ENCODE measurements around the gene SLC30A5.
"Not testable (repeated sequence)": the region's sequence is repeated elsewhere in the genome, so short reads cannot be mapped to it uniquely, and the experiment has no call there.

The SLC30A5 gene

DNA sequence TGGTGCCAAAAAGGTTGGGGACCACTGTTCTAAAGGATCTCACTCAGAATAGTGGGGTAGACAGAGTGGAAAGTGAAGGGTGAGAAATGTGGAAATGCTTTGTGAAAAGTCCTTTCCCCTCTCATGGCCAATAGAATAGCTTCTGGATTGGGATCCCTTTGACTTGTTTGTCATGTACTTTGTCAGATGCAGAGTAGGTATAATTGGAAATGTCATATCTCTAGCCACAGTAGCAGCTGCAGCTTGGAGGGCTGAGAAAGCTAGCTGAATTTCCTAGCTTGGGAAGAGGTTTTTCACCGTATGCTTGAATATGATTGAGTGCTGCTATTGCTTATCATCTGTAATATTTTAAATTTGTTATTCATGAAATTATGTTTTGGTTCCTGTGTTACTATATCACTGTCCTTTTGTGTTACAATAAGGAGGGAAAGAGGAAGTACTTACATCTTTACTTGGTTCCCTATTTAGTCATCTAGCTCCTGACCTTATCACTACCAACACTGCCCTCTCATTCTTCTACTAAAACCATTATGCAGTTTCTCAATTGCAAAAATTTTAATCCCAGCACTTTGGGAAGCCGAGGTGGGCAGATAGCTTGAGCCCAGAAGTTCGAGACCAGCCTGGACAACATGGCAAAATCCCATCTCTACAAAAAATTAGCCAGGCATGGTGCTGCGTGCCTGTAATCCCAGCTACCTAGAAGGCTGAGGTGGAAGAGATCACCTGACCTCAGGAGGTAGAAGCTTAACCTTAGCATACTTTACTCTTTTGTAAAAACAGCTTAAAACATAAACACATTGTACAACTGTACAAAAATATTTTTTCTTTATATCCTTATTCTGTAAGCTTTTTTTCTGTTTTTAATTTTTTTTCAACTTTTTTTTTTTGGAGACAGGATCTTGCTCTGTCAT, 12.4 kb downstream of the SLC30A5 start:
- no peak for DNase-seq

DNA sequence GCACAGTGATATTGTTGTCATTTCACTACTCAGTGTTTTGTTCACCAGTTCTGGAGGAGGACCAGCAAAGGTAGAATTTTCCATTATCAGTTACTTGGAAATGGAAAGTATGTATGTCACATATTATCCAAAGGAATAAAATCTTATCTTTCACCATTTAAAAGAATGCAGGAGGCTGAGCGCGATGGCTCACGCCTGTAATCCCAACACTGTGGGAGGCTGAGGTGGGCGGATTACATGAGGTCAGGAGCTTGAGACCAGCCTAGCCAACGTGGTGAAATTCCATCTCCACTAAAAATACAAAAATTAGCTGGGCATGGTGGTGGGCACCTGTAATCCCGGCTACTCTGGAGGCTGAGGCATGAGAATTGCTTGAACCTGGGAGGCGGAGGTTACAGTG, 14.6 kb downstream of the SLC30A5 start:
- not testable (repeated sequence) for DNase-seq

DNA sequence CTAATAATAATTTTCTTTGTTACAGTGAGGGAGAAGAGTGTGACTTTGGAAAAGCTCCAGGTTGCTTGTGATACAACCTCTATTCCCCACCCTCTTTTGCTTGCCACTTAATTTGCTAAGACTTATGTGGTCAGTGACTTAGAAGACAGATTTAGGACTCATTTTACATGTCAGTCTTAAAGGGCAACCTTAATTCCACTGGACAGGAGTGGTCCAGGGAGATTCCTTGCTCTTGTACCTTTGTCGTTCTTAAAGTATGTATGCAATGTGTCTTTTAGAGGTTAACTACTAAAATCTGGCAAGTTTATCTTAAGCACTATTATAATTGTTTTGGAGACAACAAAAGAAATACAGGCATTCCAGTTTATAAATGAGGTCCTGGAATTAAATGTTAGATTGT, 20.0 kb downstream of the SLC30A5 start:
- DNase-seq: no peak

DNA sequence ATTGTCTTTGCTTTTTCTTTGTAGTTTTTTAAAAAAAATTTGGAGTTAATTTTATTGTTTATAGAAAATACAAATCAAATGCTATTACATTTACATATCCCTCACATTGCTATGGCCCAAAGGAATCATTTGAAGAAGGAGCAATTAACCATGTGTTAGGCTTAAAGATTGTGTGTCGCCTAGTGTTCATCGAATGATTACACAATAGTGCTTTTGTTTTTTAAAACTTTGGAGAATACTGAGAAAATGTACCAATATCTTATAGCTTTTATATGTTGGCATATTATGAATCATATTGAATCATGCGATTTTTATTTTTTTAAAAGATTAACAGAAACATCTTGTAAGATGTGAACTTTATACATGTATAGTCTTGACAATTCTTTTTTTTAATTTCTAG, 21.7 kb downstream of the SLC30A5 start:
- DNase-seq: no peak

DNA sequence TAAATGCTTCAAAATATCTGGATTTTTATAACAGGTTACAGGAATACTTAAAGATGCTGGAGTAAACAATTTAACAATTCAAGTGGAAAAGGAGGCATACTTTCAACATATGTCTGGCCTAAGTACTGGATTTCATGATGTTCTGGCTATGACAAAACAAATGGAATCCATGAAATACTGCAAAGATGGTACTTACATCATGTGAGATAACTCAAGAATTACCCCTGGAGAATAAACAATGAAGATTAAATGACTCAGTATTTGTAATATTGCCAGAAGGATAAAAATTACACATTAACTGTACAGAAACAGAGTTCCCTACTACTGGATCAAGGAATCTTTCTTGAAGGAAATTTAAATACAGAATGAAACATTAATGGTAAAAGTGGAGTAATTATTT, 35.6 kb downstream of the SLC30A5 start:
- DNase-seq: no peak

DNA sequence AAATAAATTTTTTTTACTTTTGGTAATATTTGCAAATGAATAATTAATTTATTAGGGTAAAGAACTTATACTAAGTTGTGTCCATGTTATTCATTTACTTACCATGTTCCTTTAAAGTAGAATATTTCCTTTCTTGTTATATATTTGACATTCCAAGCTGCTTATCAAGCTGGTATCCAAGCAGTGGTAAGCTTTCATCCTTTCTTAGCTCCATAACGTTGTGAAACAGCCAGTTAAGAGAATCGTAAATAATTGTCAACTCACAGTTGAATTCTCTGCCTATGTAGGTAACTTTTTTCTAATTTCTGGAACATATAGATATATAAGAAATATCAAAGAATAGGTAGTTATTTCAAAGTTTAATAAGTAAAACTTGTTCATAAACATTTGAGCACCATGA, 36.4 kb downstream of the SLC30A5 start:
- DNase-seq: no peak

DNA sequence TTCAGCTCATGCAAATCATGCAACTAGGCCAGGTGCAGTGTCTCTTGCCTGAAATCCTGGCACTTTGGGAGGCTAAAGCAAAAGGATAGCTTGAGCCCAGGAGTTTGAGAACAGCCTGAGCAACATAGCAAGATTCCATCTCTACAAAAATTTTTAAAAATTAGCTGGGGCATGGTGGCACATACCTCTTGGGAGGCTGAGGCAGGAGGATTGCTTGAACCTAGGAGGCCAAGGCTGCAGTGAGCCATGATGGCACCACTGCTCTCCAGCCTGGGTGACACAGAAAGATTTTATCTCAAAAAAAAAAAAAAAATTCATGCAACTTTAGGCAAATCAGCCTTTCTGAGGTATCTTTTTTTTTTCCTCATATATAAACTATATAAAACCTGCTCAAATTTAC, 37.5 kb downstream of the SLC30A5 start:
- no peak for DNase-seq

DNA sequence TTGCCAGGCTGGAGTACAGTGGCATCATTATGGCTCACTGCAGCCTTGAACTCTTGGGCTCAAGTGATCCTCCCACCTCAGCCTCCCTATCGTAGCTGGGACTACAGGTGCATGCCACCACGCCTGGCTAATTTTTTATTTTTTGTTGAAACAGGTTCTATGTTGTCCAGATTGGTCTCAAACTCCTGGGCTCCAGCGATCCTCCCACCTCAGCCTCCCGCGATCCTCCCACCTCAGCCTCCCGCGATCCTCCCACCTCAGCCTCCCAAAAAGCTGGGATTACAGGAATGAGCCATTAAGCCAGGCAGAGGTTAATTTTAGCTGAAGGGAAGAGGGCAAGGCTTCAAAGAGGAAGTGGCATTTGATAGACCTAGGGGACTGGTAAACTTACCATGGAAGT, 40.3 kb downstream of the SLC30A5 start:
- no peak for DNase-seq

DNA sequence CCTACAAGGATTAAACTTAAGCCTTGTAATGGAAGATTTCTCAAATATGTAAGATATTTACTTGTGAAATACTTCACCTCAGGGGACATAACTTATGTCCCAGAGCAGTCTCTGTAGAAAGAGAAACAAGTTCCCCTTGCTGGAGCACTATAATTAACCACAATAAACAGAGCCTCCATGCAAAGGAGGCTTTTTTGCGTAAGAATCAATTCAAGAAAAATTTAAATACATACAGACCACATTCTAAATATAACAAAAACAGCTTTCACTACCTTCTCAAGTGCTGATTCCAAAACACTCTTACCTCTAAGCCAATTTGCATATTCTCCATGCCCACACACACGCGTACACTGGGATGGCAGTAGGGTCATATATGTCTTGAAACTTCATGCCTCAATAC, 42.5 kb downstream of the SLC30A5 start:
- no peak for DNase-seq

DNA sequence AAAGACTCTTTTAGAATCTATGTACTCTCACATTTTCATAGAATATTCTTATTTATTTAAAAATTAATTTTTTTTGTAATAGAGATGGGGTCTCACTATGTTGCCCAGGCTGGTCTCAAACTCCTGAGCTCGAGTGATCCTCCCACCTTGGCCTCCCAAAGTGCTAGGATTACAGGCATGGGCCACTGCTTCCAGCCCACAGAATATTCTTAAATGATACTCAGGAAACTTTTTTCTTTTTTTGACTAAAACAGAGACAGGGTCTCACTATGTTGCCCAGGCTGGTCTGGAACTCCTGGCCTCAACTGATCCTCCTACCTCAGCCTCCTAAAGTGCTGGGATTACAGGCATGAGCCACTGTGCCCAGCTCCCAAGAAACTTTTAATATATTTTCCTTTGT, 43.4 kb downstream of the SLC30A5 start:
- not testable (repeated sequence) for DNase-seq

DNA sequence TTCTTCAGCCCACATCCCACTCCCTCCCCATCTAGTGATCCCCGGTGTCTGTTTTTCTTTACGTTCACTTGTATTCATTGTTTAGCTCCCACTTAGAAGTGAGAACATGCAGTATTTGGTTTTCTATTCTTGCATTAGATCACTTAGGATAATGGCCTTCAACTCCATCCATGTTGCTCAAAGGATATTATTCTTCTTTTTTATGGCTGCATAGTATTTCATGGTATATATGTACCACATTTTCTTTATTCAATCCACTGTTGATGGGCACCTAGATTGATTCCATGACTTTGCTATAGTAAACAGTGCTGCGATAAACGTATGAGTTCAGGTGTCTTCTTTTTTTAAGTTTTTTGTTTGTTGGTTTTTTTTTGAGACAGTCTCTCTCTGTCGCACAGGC, 44.0 kb downstream of the SLC30A5 start:
- no peak for DNase-seq

DNA sequence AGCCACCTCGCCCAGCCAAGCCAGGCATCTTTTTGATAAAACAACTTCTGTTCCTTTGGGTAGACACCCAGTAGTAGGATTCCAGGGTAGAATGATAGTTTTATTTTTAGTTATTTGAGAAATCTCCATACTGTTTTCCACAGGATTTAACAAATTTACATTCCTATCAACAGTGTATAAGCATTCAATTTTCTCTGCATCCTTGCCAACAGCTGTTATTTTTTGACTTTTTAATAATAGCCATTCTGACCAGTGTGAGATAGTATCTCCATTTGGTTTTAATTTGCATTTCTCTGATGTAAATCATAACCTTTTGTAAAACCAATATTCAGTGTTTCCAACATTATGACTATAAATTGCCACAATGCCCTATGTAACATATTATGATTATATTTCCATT, 45.0 kb downstream of the SLC30A5 start:
- DNase-seq: no peak

DNA sequence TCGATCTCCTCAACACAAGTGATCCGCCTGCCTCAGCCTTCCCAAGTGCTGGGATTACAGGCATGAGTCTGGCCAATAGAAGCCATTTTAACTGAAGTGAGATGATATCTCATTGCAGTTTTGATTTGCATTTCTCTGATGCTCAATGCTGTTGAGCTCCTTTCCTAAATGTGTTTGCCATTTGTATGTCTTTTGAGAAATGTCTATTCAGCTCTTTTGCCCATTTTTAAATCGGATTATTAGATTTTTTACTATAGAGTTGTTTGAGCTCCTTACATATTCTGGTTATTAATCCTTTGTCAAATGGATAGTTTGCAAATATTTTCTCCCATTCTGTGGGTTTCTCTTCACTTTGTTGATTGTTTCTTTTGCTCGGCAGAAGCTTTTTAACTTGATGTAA, 46.4 kb downstream of the SLC30A5 start:
- not testable (repeated sequence) for DNase-seq

DNA sequence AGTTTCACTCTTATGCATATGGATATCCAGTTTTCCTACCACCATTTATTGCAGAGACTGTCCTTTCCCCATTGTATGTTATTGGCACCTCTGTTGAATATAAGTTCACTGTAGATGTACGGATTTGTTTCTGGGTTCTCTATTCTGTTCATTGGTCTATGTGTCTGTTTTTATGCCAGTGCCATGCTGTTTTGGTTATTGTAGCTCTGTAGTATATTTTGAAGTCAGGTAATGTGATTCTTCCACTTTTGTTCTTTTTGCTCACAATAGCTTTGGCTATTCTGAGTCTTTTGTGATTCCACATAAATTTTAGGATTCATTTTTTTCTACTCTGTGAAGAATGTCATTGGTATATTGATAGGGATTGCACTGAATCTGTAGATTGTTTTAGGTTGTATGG, 47.0 kb downstream of the SLC30A5 start:
- no peak for DNase-seq

DNA sequence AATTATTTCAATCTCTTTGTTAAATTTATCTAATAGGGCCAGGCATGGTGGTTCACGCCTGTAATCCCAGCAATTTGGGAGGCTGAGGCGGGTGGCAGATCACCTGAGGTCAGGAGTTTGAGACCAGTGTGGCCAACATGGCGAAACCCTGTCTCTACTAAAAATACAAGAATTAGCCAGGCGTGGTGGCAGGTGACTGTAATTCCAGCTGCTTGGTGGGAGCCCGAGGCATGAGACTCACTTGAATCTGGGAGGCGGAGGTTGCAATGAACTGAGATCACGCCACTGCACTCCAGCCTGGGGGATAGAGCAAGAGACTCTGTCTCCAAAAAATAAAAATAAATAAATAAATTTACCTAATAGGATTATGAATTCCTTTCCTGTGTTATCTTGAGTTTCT, 54.8 kb downstream of the SLC30A5 start:
- not testable (repeated sequence) for DNase-seq

DNA sequence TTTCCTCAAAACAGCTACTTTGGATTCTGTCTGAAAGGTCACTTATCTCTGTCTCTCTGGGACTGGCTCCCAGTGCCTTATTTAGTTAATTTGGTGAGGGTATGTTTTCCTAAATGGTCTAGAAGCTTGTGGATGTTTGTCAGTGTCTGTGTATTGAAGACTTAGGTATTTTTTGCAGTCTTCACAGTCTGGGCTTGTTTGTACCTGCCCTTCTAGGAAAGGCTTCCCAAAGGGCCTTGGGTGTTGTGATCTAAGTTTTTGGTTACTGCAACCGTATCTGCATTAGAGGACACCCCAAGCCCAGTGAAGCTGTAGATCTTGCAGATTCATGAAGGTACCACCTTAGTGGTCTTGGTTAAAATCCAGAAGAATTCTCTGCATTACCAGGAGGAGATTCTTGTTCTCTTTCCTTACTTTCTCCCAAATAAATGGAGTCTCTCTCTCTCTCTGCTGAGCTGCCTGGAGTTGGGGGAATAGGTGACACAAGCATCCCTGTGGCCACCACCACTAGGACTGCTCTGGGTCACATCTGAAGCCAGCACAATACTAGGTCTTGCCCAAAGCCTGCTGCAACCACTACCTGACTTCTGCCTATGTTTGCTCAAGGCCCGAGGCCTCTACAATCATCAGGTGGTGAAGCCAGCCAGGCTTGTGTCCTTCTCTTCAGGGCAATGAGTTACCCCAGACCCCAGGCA, 55.3 kb downstream of the SLC30A5 start:
- DNase-seq: no peak

DNA sequence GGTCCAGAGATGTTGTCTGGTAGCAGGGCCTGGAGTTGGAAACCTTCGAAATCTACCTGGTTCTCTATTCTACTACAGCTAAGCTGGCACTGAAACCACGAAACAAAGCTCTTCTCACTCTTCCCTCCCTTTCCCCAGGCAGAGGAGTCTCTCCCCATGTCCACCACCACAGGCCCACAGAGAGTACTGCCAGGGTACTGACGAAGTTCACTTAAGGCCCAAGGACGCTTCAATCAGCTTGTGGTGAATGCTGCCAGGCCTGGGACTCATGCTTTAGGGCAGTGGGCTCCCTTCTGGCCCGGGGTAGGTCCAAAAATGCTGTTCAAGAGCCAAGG, 55.8 kb downstream of the SLC30A5 start:
- DNase-seq: no peak

DNA sequence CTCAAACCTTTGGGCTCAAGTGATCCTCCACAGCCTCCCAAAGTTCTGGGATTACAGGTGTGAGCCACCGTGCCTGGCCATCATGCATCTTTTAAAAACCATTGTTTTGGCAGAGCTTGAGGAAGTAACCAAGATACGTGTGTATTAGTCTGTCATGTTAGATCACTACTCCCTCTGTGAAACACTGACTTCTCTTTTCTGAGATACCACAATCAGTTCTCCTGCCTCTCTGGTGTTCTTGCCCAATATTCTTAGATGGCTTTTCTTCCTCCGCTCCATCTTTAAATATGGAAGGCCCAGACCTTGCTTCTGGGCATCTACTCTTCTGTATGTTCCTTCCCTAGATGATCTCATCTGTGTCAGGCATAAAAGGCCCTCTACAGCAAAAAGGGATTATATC, 58.9 kb downstream of the SLC30A5 start:
- DNase-seq: no peak

DNA sequence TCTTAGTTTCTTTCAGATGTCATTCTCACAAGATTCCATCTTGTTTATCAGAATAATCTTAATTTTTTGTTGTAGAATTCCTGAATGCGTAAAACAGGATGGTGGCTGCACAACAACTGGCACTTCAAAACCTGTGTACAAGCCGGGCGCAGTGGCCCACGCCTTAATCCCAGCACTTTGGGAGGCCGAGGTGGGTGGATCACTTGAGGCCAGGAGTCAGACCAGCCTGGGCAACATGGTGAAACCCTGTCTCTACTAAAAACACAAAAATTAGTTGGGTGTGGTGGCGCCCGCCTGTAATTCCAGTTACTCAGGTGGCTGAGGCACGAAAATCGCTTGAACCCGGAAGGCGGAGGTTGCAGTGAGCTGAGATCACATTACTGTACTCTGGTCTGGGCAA, 62.6 kb downstream of the SLC30A5 start:
- no peak for DNase-seq

DNA sequence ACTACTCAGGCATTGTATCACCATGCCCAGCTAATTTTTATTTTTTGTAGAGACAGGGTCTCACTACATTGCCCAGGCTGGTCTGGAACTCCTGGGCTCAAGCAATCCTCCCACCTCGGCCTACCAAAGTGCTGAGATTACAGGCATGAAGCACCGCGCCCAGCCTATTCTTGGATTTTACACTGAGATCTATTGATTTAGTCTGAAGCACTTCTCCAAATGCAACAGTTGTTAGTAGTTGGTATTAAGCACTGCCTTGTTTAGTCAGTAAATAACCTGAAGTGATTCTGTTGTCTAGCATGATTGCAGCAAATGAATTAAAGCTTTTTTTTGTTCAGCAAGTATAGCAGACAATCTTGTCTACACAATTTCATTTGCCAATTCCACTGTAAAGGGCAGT, 64.2 kb downstream of the SLC30A5 start:
- DNase-seq: no peak

DNA sequence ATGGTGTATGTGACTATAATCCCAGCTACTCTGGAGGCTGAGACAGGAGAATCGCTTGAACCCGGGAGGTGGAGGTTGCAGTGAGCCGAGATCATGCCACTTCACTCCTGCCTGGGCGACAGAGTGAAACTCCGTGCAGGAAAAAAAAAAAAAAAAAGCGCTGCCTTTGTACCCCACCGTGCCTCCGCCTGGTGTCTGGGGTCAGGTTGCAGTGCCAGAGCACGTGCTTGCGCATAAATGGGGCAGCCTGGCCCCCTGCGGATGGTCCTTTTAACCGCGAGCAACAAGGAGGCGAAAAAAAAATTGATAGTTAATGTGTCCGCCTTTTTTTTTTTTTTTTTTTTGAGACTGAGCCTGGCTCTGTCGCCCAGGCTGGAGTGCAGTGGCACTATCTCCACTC, 66.8 kb downstream of the SLC30A5 start:
- DNase-seq: no peak

DNA sequence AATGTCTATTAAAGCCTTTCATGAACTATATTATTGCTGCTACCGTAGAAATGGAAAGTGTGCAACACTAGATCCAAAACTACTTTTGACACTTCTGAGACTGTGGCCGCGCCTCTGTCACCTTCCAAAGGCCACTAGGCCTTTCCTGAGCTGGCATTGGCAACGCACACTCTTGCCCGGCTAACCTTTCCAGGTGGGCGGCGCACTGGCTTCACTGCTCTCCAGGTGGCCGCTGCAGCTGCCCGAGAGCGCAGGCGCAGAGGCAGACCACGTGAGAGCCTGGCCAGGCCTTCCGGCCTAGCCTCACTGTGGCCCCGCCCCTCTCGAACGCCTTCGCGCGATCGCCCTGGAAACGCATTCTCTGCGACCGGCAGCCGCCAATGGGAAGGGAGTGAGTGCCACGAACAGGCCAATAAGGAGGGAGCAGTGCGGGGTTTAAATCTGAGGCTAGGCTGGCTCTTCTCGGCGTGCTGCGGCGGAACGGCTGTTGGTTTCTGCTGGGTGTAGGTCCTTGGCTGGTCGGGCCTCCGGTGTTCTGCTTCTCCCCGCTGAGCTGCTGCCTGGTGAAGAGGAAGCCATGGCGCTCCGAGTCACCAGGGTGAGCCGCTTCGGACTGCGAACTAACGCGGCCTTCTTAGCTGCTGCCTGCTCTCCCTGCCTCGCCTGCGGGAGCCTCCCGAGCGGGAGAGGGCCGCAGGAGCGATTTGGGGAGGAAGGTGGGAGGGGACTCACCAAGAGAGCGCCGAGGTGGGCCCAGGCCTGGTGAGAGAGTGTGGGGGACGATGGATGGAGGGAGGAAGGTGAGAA, 73.1 kb downstream of the SLC30A5 start, which contains the start of gene CCNB1:
Gene CCNB1, plus strand, starts transcription at position 465 of the 807 bp plus-strand sequence. Its CDS starts 113 bp downstream, at position 578.
- DNase-seq: peak; percentile 94

DNA sequence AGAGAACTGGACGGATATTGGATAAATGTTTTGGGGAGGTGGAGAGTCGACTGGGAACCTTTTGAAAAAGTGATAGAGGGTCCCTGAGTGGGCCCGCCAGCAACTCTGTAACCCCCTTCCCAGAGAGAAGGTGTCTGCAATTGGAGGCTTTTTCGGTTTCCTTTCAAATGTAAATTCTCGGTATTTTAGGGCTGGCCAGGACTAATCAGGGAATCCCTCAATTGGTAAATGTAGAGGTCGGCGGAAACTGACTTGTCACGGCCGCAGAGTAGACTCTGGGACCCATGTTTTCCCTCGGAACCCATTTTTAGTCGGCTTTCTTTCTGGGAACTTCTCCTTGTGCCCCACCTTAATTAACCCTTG, 73.7 kb downstream of the SLC30A5 start:
- no peak for DNase-seq

DNA sequence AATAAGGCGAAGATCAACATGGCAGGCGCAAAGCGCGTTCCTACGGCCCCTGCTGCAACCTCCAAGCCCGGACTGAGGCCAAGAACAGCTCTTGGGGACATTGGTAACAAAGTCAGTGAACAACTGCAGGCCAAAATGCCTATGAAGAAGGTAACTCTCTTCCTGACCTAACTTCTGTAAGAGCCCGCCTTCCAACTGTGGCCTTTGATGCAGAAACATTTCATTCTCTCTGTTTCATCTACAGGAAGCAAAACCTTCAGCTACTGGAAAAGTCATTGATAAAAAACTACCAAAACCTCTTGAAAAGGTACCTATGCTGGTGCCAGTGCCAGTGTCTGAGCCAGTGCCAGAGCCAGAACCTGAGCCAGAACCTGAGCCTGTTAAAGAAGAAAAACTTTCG, 74.1 kb downstream of the SLC30A5 start:
- DNase-seq: no peak

Data from NCI-H1105 treated with DMSO at 0.1 percent for 48 hours (cell line).